GM10248 (cell line): Measurements from ENCODE around the gene XCR1.
"Not testable (repeated sequence)": the region's sequence is repeated elsewhere in the genome, so short reads cannot be mapped to it uniquely, and the experiment has no call there.

Experiments used
- CTCF ChIA-PET: fragments of 300-600 bp; sonication (Branson Sonifier 250); formaldehyde crosslinking; extraction: SDS; loops from one replicate; lab custom pipeline; 2021; ENCODE audit warnings: antibody characterized with exemption; lab: Yijun Ruan, JAX
- POLR2A ChIA-PET: fragments of 350-650 bp; sonication (Branson Sonifier 250); formaldehyde crosslinking; extraction: SDS; loops from one replicate; lab custom pipeline; 2020; ENCODE audit warnings: antibody characterized with exemption; lab: Yijun Ruan, JAX
- DNase-seq: peaks from one replicate; pipeline ENCODE4 v3.0.0; 2012; ENCODE audit errors: extremely low spot score
- TF ChIP-seq, protein P1 (sequence below): IDR thresholded peaks from 2 replicates; pipeline ENCODE4 v1.5.1; 2012; ENCODE audit warnings: mild to moderate bottlenecking, low read depth; ENCODE audit errors: extremely low read depth, missing control alignments, control extremely low read depth

The XCR1 gene

DNA sequence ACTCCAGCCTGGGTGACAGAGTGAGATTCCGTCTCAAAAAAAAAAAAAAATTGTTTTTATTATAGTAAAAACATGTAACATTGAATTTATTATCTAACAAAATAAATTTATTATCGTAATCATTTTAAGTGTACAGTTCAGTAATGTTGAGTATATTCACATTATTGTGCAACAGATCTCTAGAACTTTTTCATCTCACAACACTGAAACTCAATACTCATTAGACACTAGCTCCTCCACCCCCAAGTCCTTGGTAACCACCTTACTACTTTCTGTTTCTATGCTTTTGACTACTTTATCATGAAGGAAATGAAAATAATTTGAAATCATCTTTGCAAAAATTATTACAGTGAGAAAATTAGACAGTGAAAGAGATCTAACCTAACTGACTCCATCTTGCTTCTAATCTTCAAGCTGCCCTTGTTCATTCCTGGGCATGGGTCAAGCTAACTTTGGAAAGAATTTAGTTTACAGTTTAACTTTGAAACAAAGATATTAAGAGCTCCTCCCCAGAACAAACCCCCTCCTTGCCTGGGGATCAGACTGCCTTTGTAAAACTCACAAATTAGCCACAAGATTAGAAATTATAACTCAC lies 16.7 kb downstream of the XCR1 start:
- POLR2A ChIA-PET: no interaction called here
- no peak for DNase-seq
- CTCF ChIA-PET: interaction anchor here (1.5 to 4.1 kb wide), 6 partner anchors 11 to 72 kb away, joined by 3 to 16 read pairs (median 6); partner anchors contain the start of gene XCR1
- TF ChIP-seq, protein P1, sequence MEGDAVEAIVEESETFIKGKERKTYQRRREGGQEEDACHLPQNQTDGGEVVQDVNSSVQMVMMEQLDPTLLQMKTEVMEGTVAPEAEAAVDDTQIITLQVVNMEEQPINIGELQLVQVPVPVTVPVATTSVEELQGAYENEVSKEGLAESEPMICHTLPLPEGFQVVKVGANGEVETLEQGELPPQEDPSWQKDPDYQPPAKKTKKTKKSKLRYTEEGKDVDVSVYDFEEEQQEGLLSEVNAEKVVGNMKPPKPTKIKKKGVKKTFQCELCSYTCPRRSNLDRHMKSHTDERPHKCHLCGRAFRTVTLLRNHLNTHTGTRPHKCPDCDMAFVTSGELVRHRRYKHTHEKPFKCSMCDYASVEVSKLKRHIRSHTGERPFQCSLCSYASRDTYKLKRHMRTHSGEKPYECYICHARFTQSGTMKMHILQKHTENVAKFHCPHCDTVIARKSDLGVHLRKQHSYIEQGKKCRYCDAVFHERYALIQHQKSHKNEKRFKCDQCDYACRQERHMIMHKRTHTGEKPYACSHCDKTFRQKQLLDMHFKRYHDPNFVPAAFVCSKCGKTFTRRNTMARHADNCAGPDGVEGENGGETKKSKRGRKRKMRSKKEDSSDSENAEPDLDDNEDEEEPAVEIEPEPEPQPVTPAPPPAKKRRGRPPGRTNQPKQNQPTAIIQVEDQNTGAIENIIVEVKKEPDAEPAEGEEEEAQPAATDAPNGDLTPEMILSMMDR: no peak

GRCh38 chr3:46008058-46008457 lies 19.2 kb downstream of the XCR1 start:
- no peak for DNase-seq
- POLR2A ChIA-PET: no interaction called here
- CTCF ChIA-PET: interaction anchor here (4.1 kb wide), 1 partner anchor 71 kb away, joined by 16 read pairs; no protein-coding TSS in a partner anchor
- TF ChIP-seq, protein P1: no peak

GRCh38 chr3:46007280-46007679 lies 20.0 kb downstream of the XCR1 start:
- DNase-seq: no peak
- POLR2A ChIA-PET: no interaction called here
- CTCF ChIA-PET: interaction anchor here (0.9 kb wide), 1 partner anchor 70 kb away, joined by 3 read pairs; no protein-coding TSS in a partner anchor
- TF ChIP-seq, protein P1: no peak

GRCh38 chr3:46006238-46007032 lies 20.8 kb downstream of the XCR1 start:
- POLR2A ChIA-PET: no interaction called here
- TF ChIP-seq, protein P1: no peak
- CTCF ChIA-PET: interaction anchor here (0.9 kb wide), 1 partner anchor 71 kb away, joined by 3 read pairs; no protein-coding TSS in a partner anchor
- no peak for DNase-seq

DNA sequence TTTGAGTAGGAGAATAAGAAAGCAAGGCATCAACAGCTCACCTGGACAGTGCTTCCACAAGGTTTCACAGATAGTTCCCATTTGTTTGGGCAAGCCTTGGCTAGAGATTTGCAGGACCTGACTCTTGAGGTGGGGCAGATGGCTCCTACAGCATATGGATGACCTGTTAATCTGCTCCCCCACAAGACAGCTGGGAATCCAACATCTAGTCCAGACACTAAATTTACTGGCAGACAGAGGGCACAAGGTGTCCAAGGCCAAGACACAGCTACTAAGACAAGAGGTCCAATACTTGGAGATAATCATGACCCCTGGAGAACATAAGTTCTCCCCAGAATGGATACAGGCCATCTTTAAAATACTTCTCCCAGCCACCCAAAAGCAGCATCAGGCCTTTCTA lies 23.6 kb downstream of the XCR1 start:
- CTCF ChIA-PET: interaction anchor here (1.0 kb wide), 1 partner anchor 42 kb away, joined by 3 read pairs; no protein-coding TSS in a partner anchor
- DNase-seq, POLR2A ChIA-PET: not testable (repeated sequence)

DNA sequence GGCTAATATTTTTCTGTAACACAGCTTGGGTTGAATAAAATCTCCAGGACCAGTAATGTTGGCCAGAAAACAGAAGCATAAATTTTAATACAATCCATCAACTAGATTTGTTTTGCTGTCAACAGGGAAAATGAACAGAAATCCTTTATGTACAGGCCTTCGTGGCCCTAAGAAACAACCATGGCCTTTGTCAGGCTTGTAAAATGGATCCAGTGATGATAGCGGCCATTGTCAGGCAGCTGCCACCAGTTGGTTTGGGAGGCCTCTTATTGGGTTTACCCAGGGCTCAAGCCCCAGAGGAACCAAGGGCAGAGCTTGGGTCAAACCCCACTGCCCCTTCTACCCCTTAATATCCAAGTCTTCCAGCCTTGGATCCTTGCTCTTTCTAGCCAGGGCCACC lies 26.1 kb downstream of the XCR1 start:
- CTCF ChIA-PET: interaction anchor here (0.8 kb wide), 1 partner anchor 72 kb away, joined by 3 read pairs; no protein-coding TSS in a partner anchor
- TF ChIP-seq, protein P1: no peak
- DNase-seq: no peak
- POLR2A ChIA-PET: no interaction called here
